ENCODE measurements around the gene BMPER.

Gene BMPER

DNA sequence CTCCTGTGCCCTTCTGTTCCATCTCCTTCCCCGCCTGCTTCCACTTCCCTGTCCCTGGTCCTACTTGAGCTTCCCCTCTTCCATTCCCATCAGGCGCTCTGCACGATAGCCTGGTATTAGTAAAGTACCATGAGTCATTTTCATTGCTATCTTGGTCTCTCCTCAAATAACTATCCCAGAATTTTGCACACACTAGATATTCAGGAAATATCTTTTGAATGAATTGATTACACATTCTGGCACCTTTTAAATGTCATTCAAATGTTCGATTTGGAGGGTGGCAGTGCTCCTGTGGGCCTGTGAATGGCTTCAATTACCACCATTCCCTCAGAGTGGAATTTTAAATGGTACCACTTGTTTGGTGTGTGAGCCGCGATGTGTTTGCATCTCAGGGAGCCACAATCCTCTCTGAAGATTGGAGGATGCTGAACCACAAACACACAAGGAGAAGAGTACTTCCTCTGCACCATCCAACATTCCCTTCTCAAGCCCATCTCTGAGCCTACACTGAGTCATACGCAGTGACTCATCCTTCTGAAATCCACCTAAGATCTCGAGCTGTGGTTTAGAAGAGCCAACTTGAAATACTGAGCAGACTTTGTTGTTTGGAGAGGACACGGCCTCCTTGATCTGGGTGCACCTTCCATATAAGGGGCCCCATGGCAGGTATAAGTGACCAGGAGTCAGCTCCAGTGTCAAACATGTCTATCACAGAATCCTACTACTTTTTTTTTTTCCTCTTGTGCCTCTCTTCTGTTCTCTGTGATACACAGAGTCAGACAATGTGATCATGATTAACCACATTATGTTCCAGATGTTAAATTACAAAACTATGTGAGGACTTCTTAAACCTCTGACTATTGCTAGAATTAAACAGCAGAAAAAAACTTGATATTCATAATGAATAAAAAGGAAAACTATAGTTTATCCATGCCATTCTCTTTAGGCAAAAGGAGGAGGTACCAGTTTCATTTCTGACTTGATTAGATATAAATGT, 81.9 kb downstream of the BMPER start:
- TF ChIP-seq, protein P1, sequence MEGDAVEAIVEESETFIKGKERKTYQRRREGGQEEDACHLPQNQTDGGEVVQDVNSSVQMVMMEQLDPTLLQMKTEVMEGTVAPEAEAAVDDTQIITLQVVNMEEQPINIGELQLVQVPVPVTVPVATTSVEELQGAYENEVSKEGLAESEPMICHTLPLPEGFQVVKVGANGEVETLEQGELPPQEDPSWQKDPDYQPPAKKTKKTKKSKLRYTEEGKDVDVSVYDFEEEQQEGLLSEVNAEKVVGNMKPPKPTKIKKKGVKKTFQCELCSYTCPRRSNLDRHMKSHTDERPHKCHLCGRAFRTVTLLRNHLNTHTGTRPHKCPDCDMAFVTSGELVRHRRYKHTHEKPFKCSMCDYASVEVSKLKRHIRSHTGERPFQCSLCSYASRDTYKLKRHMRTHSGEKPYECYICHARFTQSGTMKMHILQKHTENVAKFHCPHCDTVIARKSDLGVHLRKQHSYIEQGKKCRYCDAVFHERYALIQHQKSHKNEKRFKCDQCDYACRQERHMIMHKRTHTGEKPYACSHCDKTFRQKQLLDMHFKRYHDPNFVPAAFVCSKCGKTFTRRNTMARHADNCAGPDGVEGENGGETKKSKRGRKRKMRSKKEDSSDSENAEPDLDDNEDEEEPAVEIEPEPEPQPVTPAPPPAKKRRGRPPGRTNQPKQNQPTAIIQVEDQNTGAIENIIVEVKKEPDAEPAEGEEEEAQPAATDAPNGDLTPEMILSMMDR (IDR thresholded peaks at IDR 0.05): no peak

DNA sequence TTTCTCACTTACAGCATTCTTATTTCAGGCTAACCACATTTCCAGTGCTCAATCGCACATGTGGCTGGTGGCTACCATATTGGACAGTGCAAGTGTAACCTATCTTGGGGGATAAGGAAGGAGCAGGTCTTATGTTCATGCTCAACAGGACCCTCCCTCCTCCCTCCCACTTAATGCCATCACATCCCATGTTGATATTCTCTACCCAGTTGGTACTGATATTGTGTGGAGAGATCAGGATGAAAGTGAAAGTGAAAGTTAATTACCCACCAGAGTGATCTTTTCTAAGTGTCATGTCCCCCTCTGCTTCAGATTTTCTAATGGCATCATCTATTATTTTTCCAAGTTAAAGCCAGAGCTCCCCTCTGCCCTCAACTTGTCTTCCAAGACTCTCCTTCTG, 91.6 kb downstream of the BMPER start:
- TF ChIP-seq, protein P1 (IDR thresholded peaks at IDR 0.05): no peak

DNA sequence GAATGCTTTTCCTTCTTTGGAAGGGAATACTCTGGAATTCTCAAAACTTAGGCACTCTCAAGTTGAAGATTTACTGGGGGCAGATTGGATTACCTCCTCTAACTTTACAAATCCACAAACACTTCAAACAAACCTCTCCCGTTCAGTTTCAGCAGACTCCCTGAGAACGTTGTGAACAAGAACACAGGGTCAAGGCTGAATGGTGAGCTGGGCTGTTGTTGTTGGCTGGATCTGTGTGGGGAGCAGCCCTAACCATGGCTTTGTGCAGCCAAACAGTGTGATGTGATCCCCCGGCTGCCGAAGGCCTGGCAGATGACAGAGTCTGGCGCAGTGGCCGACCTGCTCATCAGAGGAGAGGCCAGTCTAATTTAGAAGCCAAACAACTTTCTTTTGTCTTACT, 93.1 kb downstream of the BMPER start:
- TF ChIP-seq, protein P1 (IDR thresholded peaks at IDR 0.05): no peak

DNA sequence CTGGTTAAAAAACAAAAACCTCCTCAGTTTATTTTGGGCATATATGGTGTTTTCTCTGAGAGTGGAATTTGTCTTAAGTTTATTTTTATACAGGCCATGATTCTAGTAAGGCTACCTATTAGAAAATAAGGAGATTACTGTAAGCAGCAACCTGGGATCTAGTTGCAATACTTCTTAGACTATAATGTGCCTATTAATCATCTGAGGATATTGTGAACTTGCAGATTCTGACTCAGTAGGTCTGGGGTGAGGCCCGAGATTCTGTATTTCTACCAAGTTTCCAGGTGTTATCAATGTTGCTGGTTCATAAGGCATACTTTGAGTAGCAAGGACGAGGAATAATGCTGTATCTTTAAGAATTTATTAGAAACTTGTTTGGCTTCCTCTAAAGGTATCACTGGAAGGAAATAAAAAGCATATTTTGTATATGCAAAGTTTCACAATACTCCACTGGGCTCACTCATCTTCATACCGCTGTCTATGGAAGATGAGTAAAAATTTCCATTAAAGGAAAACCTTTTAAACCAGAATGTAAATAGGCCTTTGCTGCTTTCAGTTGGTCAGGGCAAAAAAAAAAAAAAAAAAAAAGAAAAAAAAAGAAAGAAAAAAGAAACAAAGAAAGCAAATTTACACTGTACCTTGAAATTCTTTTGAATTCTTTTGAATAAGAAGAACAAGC, 105.8 kb downstream of the BMPER start:
- TF ChIP-seq, protein P1 (IDR thresholded peaks at IDR 0.05): no peak

DNA sequence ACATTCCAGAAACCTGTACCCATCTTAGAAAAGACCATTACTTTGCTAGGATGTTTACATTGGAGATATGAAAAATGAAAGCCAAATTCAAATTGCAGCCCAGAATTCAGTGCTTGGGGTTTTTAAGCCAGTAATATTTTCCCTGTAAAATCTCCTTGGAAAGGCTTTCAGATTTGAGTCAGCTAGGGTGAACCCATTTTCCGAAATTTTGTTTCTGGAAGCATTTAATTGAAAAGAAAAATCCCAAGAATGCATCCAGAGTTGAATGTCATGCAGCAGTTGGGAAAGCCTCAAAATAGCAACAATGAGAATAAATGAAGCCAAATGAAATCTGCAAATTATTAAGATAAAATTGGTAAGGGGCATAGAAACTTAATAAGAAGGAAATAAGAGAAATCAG, 106.4 kb downstream of the BMPER start:
- TF ChIP-seq, protein P1 (IDR thresholded peaks at IDR 0.05): no peak

DNA sequence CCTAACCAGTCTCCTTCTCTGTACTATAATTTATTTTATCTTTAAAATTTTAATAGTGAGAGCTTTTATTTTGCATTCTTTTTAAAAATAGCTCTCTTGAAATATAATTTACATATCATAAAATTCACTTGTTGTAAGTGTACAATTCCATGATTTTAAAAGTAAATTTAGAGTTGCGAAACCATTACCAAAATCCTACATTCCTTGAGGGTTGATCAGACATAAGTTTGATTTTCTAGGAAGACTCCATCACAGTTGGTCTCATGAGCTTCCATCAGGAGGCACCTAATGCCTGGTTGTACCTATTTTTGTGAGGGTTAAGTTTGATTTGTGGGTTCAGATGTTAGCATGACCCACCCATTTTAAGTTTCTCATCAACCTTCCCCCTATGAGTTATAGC, 108.1 kb downstream of the BMPER start:
- TF ChIP-seq, protein P1 (IDR thresholded peaks at IDR 0.05): no peak

DNA sequence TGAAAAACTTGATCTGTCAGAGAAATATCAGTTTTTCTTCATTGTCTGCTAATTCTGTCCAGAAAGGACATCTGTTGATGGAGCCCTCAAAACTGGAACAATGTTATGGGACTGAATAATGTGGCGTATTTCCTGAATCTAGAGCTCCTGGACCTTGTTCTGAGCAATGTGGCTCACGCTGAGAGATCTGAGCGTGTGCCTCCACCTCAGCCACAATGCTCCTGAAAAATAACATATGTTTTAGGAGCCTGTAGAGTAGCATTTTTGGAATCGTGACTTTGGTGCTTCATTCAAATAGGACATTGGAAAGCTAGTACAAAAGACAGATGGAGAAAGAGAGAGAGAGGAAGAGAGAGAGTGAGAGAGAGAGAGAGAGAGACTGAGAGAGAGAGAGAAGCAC, 110.3 kb downstream of the BMPER start:
- TF ChIP-seq, protein P1 (IDR thresholded peaks at IDR 0.05): no peak

Measured in LNCAP (cell line).